H1 (cell line): ENCODE results near the gene FLRT2. TPM values are rescaled to one million over a fixed set of nuclear protein-coding genes. Genes with fewer than 3 reads are reported as not detected.

Experiments used
- EP300 ChIP-seq, 2 experiments: IDR thresholded peaks; 1 replicate in 1 of 2; 2 replicates in 1 of 2; pipeline ENCODE4 v1.6.1; 2011 to 2012; ENCODE audit warnings: low read depth in 2 of 2, low read length in 2 of 2, mild to moderate bottlenecking in 2 of 2, borderline replicate concordance in 1 of 2, inconsistent platforms in 1 of 2, moderate library complexity in 1 of 2
- RFX5 ChIP-seq: IDR thresholded peaks from 2 replicates; pipeline ENCODE4 v1.6.1; 2011; ENCODE audit warnings: low read depth, low read length, improper control_type of control experiment, borderline replicate concordance
- TBP ChIP-seq: IDR thresholded peaks from 2 replicates; pipeline ENCODE4 v1.6.1; 2011; ENCODE audit warnings: low read depth, low read length, improper control_type of control experiment
- ZNF274 ChIP-seq: IDR thresholded peaks from 2 replicates; pipeline ENCODE4 v1.7.0; 2012; ENCODE audit warnings: low read length, borderline replicate concordance; ENCODE audit errors: extremely low read depth
- polyA plus RNA-seq, 7 experiments: library from polyadenylated mRNA; depleted of rRNA in 3 of 7; stranded (reverse) in 5 of 7; unstranded in 2 of 7; fragments of >200 nt in 5 of 7; fragments of 200-250 nt in 2 of 7; gene quantifications; 1 replicate in 5 of 7; 2 replicates in 1 of 7; 4 replicates in 1 of 7; pipeline versions ENCODE4 v1.2.1 to v1.2.3, GENCODE V29; 2011 to 2013; ENCODE audit warnings: missing spikeins in 2 of 7, mixed read lengths in 2 of 7
- total RNA-seq: library from RNA; stranded (reverse); fragmentation: NEBNext Ultra II Directional; extraction: Animal tissue kit (Norgen Biotek cat#: 25700); gene quantifications from 2 replicates; pipeline ENCODE4 v1.2.1, GENCODE V29; 2021

FLRT2 gene
- total and polyA plus RNA-seq, 2 of the 8 experiments (the other 6 are each of a cell fraction or from before 2014, with no cell fraction given) = 2.4 to 6.9 TPM

GRCh38 chr14:85644211-85644610 lies 114.3 kb downstream of the FLRT2 start (continued):
- TF ChIP-seq ZNF274 = no peak
- TF ChIP-seq EP300 (IDR thresholded peaks at IDR 0.05; ENCODE audit: borderline replicate concordance in 1 of 2, low read depth in 2 of 2, low read length in 2 of 2) = no peak
- no peak for TF ChIP-seq RFX5
- TF ChIP-seq TBP = no peak
